Adipocyte (in vitro differentiated cells): ENCODE data around the gene RPS6KA2.

Source experiments
- DNase-seq: peaks from one replicate; pipeline ENCODE4 v3.0.0-alpha.2; 2015; ENCODE audit warnings: low read depth
- H3K27me3 ChIP-seq: replicated peaks from 2 replicates; pipeline ENCODE4 v1.7.0; 2013; ENCODE audit warnings: mild to moderate bottlenecking, low read length, moderate library complexity; ENCODE audit not compliant: control insufficient read depth, insufficient read depth
- H3K36me3 ChIP-seq: 2 replicates; pipeline ENCODE4 v1.7.0; 2013; ENCODE audit warnings: low read length, mild to moderate bottlenecking, moderate library complexity; ENCODE audit not compliant: control insufficient read depth, insufficient read depth, severe bottlenecking
- H3K4me1 ChIP-seq: 2 replicates; pipeline ENCODE4 v1.7.0; 2013; ENCODE audit warnings: mild to moderate bottlenecking, low read length, moderate library complexity; ENCODE audit not compliant: control insufficient read depth, insufficient read depth
- H3K4me3 ChIP-seq: 2 replicates; pipeline ENCODE4 v1.7.0; 2013; ENCODE audit warnings: mild to moderate bottlenecking, low read length, moderate library complexity
- H3K9ac ChIP-seq: 2 replicates; pipeline ENCODE4 v1.7.0; 2013; ENCODE audit warnings: mild to moderate bottlenecking, low read length, moderate library complexity
- H3K9me3 ChIP-seq: 2 replicates; pipeline ENCODE4 v1.7.0; 2013; ENCODE audit warnings: mild to moderate bottlenecking, low read length, moderate library complexity; ENCODE audit not compliant: control insufficient read depth

The RPS6KA2 gene

GRCh38 chr6:166527849-166528248, 99.2 kb downstream of the RPS6KA2 start:
- Histone ChIP-seq H3K9ac (no peak overlapping the region), H3K27me3 (no peaks in the 10 kb centered on the region), H3K36me3 (peaks cover 67% of the 10 kb centered on the region), H3K9me3 (no peaks in the 10 kb centered on the region), H3K4me1 (no peaks in the 10 kb centered on the region), H3K4me3 (no peak overlapping the region)
- no peak for DNase-seq

- peaks cover 66% of the 10 kb centered on the region for H3K36me3 ChIP-seq
- no peak for DNase-seq
- no peak overlapping the region for H3K4me3 ChIP-seq
- no peaks in the 10 kb centered on the region for H3K4me1 ChIP-seq
- H3K27me3 ChIP-seq = no peaks in the 10 kb centered on the region
- no peak overlapping the region for H3K9ac ChIP-seq
- no peaks in the 10 kb centered on the region for H3K9me3 ChIP-seq
Measured at GRCh38 chr6:166526937-166527336, 100.1 kb downstream of the RPS6KA2 start.

GRCh38 chr6:166525567-166525966, 101.5 kb downstream of the RPS6KA2 start:
- Histone ChIP-seq H3K27me3 (no peaks in the 10 kb centered on the region), H3K9me3 (no peaks in the 10 kb centered on the region), H3K4me1 (no peaks in the 10 kb centered on the region), H3K4me3 (no peak overlapping the region), H3K9ac (no peak overlapping the region), H3K36me3 (peaks cover 65% of the 10 kb centered on the region)
- DNase-seq = no peak

- no peak for DNase-seq
Measured at GRCh38 chr6:166523782-166524559, 103.1 kb downstream of the RPS6KA2 start.

GRCh38 chr6:166520905-166521834, 105.9 kb downstream of the RPS6KA2 start:
- Histone ChIP-seq H3K36me3 (peaks cover 38% of the 10 kb centered on the region), H3K9ac (no peak overlapping the region), H3K9me3 (no peaks in the 10 kb centered on the region), H3K27me3 (no peaks in the 10 kb centered on the region), H3K4me3 (no peak overlapping the region), H3K4me1 (no peaks in the 10 kb centered on the region)
- DNase-seq = no peak

More at GRCh38 chr6:166523782-166524559, 103.1 kb downstream of the RPS6KA2 start:
- Histone ChIP-seq H3K9me3 (no peaks in the 10 kb centered on the region), H3K27me3 (no peaks in the 10 kb centered on the region), H3K9ac (no peak overlapping the region), H3K4me3 (no peak overlapping the region), H3K36me3 (peaks cover 50% of the 10 kb centered on the region), H3K4me1 (no peaks in the 10 kb centered on the region)

GRCh38 chr6:166516251-166516884, 110.7 kb downstream of the RPS6KA2 start:
- Histone ChIP-seq H3K9ac (no peak overlapping the region), H3K36me3 (peaks cover 22% of the 10 kb centered on the region), H3K4me1 (peaks cover 4% of the 10 kb centered on the region), H3K27me3 (no peaks in the 10 kb centered on the region), H3K9me3 (no peaks in the 10 kb centered on the region), H3K4me3 (no peak overlapping the region)
- no peak for DNase-seq

GRCh38 chr6:166515072-166515810, 111.8 kb downstream of the RPS6KA2 start:
- Histone ChIP-seq H3K9ac (no peak overlapping the region), H3K9me3 (no peaks in the 10 kb centered on the region)
- peak; percentile 80 for DNase-seq

GRCh38 chr6:166514196-166514595, 112.9 kb downstream of the RPS6KA2 start:
- H3K9ac ChIP-seq = no peak overlapping the region
- H3K4me3 ChIP-seq = no peak overlapping the region
- no peak for DNase-seq

More at GRCh38 chr6:166515072-166515810, 111.8 kb downstream of the RPS6KA2 start:
- peaks cover 4% of the 10 kb centered on the region for H3K4me1 ChIP-seq
- peaks cover 24% of the 10 kb centered on the region for H3K36me3 ChIP-seq
- H3K27me3 ChIP-seq = no peaks in the 10 kb centered on the region
- H3K4me3 ChIP-seq = no peak overlapping the region

GRCh38 chr6:166512567-166512966, 114.5 kb downstream of the RPS6KA2 start:
- Histone ChIP-seq H3K27me3 (no peaks in the 10 kb centered on the region), H3K9ac (no peak overlapping the region), H3K4me1 (peaks cover 4% of the 10 kb centered on the region), H3K9me3 (no peaks in the 10 kb centered on the region), H3K4me3 (no peak overlapping the region), H3K36me3 (peaks cover 51% of the 10 kb centered on the region)
- DNase-seq = no peak

More at GRCh38 chr6:166514196-166514595, 112.9 kb downstream of the RPS6KA2 start:
- no peaks in the 10 kb centered on the region for H3K9me3 ChIP-seq
- peaks cover 35% of the 10 kb centered on the region for H3K36me3 ChIP-seq
- no peaks in the 10 kb centered on the region for H3K27me3 ChIP-seq
- peaks cover 4% of the 10 kb centered on the region for H3K4me1 ChIP-seq

- no peaks in the 10 kb centered on the region for H3K9me3 ChIP-seq
- peaks cover 63% of the 10 kb centered on the region for H3K36me3 ChIP-seq
- H3K4me1 ChIP-seq = peaks cover 4% of the 10 kb centered on the region
- no peaks in the 10 kb centered on the region for H3K27me3 ChIP-seq
- H3K4me3 ChIP-seq = no peak overlapping the region
- peak; percentile 8 for DNase-seq
- no peak overlapping the region for H3K9ac ChIP-seq
Measured at GRCh38 chr6:166511316-166511715, 115.7 kb downstream of the RPS6KA2 start.
